ENCODE measurements around the gene RPLP1. TPM values are rescaled to one million over a fixed set of nuclear protein-coding genes. Genes with fewer than 3 reads are reported as not detected.
A peak's percentile ranks its signal among the peaks of the same experiment; 100 is the strongest.
"Not testable (repeated sequence)": the region's sequence is repeated elsewhere in the genome, so short reads cannot be mapped to it uniquely, and the experiment has no call there.

The RPLP1 gene
- total RNA-seq, 1 donor from 2014 or later = 379 TPM

DNA sequence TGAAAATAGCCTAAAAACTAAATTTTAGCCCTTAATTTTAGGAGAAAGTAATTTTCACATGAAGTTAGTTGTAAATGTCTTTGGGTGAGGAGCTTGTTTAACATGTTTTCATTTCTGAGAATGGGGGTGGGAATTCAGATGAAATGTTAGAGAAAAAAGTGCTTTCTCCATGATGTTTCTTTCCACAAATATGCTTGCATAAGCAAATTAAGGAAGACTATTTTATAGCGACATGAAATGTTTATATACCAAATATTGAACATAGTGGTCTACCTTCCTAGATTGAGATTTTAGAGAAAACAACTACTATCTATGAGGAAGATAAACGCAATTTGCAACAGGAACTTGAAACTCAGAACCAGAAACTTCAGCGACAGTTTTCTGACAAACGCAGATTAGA is 13.0 kb upstream of the RPLP1 start:
- intact Hi-C loops (cut with DNase I) = no loop called here
- no peaks in the 10 kb centered on the region for H3K9me3 ChIP-seq
- no peak overlapping the region for H3K4me3 ChIP-seq
- no peaks in the 10 kb centered on the region for H3K27me3 ChIP-seq
- TF ChIP-seq, protein P1, sequence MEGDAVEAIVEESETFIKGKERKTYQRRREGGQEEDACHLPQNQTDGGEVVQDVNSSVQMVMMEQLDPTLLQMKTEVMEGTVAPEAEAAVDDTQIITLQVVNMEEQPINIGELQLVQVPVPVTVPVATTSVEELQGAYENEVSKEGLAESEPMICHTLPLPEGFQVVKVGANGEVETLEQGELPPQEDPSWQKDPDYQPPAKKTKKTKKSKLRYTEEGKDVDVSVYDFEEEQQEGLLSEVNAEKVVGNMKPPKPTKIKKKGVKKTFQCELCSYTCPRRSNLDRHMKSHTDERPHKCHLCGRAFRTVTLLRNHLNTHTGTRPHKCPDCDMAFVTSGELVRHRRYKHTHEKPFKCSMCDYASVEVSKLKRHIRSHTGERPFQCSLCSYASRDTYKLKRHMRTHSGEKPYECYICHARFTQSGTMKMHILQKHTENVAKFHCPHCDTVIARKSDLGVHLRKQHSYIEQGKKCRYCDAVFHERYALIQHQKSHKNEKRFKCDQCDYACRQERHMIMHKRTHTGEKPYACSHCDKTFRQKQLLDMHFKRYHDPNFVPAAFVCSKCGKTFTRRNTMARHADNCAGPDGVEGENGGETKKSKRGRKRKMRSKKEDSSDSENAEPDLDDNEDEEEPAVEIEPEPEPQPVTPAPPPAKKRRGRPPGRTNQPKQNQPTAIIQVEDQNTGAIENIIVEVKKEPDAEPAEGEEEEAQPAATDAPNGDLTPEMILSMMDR (IDR thresholded peaks at IDR 0.05) = no peak
- no peak overlapping the region for H3K27ac ChIP-seq
- H3K36me3 ChIP-seq = peaks cover 7 to 15% of the 10 kb centered on the region in 2 donors
- H3K4me1 ChIP-seq = no peaks in the 10 kb centered on the region
- no peak for DNase-seq (ENCODE audit: low spot score in 2 of 2)

DNA sequence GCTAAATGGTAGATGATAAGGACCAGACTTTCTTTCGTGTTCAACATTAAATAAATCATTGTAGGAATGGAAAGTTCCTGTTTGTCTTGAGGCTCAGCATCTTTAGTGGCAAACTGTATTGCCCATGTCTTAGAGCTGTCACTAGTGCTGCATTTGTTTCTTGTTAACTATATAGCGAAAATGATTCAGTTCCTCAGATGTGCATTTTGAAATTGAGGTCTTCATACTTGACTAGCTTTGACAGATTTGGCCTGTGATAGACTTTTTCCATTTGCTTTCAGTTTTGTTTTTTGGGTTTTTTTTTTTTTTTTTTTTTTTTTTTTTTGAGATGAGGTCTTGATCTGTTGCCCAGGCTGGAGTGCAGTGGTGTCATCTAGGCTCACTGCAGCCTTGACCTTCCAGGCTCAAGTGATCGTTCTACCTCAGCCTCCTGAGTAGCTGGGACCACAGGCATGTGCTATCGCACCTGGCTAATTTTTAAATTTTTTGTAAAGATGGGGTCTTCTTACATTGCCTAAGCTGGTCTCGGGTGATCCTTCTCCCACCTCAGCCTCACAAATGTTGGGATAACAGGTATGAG is 9.5 kb upstream of the RPLP1 start:
- no peak overlapping the region for H3K27ac ChIP-seq
- H3K9me3 ChIP-seq = no peaks in the 10 kb centered on the region
- no peak for DNase-seq (ENCODE audit: low spot score in 2 of 2)
- H3K4me1 ChIP-seq = no peaks in the 10 kb centered on the region
- TF ChIP-seq, protein P1 (IDR thresholded peaks at IDR 0.05) = no peak
- peaks cover 3 to 7% of the 10 kb centered on the region in 2 donors for H3K36me3 ChIP-seq
- H3K27me3 ChIP-seq = no peaks in the 10 kb centered on the region
- intact Hi-C loops (cut with DNase I) = no loop called here
- no peak overlapping the region for H3K4me3 ChIP-seq

DNA sequence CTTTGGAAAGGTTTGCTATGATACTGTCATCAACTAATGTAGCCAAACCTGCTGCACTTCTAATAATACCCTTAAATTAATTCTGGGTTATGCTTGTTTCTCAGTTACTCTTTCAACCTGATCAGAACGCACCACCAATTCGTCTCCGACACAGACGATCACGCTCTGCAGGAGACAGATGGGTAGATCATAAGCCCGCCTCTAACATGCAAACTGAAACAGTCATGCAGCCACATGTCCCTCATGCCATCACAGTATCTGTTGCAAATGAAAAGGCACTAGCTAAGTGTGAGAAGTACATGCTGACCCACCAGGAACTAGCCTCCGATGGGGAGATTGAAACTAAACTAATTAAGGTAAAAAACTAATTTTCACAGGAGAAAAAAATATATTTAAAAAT is 7.9 kb upstream of the RPLP1 start:
- intact Hi-C loops (cut with DNase I) = no loop called here
- Histone ChIP-seq H3K9me3 (no peaks in the 10 kb centered on the region), H3K36me3 (peaks cover 0 to 7% of the 10 kb centered on the region in 2 donors), H3K27me3 (no peaks in the 10 kb centered on the region), H3K4me1 (no peaks in the 10 kb centered on the region), H3K4me3 (no peak overlapping the region), H3K27ac (no peak overlapping the region)
- no peak for DNase-seq (ENCODE audit: low spot score in 2 of 2)
- TF ChIP-seq, protein P1 (IDR thresholded peaks at IDR 0.05) = no peak

DNA sequence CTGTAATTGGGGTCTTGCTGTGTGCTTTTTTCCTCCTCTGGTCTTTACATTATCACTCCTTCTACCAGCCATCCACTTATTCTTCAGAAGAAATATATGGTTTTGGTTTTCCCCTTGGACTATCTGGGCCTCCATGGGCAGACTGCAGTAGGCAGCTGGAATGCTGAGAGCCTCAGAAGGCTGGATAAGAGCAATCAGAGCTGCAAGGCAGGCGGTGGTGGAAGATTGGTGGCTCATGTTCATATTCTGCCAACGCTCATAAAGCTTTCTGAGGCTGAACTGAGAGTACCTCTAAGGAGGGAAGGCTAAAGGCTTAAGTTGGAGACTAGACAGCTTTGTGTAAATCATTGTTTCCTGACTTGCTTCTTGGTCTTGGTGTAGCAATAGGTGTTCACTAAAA is 5.7 kb upstream of the RPLP1 start:
- H3K4me1 ChIP-seq = peaks cover 0 to 1% of the 10 kb centered on the region in 2 donors
- DNase-seq (ENCODE audit: low spot score in 2 of 2) = no peak
- H3K36me3 ChIP-seq = no peaks in the 10 kb centered on the region
- no peaks in the 10 kb centered on the region for H3K27me3 ChIP-seq
- TF ChIP-seq, protein P1 (IDR thresholded peaks at IDR 0.05) = no peak
- no peak overlapping the region for H3K27ac ChIP-seq
- H3K9me3 ChIP-seq = no peaks in the 10 kb centered on the region
- H3K4me3 ChIP-seq = no peak overlapping the region
- intact Hi-C loops (cut with DNase I) = no loop called here

DNA sequence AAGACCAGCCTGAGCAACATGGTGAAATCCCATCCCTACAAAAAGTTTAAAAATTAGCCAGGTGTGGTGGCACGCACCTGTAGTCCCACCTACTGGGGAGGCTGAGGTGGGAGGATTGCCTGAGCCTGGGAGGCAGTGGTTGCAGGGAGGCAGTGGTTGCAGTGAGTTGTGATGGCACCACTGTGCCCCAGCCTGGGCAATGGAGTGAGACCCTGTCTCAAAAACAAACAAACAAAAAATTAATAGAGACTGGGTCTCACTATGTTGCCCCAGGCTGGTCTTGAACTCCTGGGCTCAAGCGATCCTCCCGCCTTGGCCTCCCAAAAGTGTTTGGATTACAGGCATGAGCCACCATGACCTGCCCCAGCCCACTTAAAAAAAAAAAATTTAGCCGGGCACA is 2.4 kb upstream of the RPLP1 start:
- not testable (repeated sequence) for H3K27me3 ChIP-seq; H3K9me3 ChIP-seq; H3K27ac ChIP-seq; H3K4me3 ChIP-seq; H3K36me3 ChIP-seq; DNase-seq (ENCODE audit: low spot score in 2 of 2)
- H3K4me1 ChIP-seq = peaks cover 8 to 13% of the 10 kb centered on the region in 2 donors
- intact Hi-C loops (cut with DNase I) = loop anchor here (5.0 to 10.0 kb wide), 2 partner anchors 288 to 1025 kb away; partner anchors contain the start of gene GLCE

DNA sequence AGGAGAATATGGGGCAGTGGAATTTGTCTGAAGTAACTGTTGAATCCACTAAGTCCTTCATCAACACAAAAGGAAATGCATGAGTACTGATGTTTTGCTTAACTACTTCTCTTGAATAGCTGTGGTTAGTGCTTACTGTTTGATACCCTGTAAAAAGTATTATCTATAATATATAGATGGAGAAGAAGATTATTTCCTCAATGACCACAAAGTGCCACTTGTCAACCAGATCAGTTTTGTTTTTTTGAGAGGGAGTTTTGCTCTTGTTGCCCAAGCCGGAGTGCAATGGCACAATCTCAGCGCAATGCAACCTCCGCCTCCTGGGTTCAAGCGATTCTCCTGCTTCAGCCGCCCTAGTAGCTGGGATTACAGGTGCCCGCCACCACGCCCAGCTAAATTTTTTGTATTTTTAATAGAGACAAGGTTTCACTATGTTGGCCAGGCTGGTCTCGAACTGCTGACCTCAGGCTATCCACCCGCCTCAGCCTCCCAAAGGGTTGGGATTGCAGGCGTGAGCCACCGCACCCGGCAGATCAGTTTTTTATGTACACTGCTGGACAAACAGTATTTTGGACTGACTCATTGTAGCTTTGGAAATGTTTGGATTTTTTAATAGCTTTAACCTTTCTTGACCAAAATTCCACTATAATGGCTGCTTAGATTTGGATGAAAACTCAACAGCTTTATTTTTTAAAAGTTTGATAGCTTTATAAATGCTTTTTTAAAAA is 1.5 kb upstream of the RPLP1 start:
- no peaks in the 10 kb centered on the region for H3K9me3 ChIP-seq
- TF ChIP-seq, protein P1 (IDR thresholded peaks at IDR 0.05) = no peak
- intact Hi-C loops (cut with DNase I) = loop anchor here (5.0 to 10.0 kb wide), 2 partner anchors 289 to 1024 kb away; partner anchors contain the start of gene GLCE
- peaks cover 8 to 17% of the 10 kb centered on the region in 2 donors for H3K4me1 ChIP-seq
- peak overlapping the region; percentile 96 to 97 for H3K27ac ChIP-seq
- DNase-seq (ENCODE audit: low spot score in 2 of 2) = no peak
- H3K36me3 ChIP-seq = peaks cover 6 to 18% of the 10 kb centered on the region in 2 donors
- peak overlapping the region in 1 of 2 donors; percentile 89 for H3K4me3 ChIP-seq
- no peaks in the 10 kb centered on the region for H3K27me3 ChIP-seq
